HG02870 (cell line): ENCODE measurements around the gene DPYSL3.

Source experiments
- ATAC-seq: cut with Tn5 transposase; IDR thresholded peaks from one replicate; pipeline ENCODE4 v1.9.1; 2021; ENCODE audit warnings: mild to moderate bottlenecking, moderate library complexity; ENCODE audit not compliant: unreplicated experiment

The DPYSL3 gene

DNA sequence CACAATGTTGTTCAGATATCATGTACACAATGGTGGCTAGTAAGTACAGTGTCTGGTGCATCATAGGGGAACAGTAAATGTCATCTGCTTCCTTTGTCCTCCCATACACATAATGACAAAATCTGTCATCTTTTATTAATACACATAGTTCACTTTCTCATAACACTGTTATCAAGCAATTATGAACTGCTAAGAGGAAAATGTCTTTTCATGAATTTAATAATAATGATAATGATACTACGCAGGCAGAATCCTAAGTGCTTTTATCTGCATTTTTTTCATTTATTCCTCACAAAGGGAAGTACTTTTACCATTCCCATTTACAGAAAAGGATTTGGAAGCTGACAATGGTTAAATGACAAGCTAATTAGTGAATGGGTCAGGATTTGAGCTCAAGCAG lies 35.7 kb downstream of the DPYSL3 start:
- ATAC-seq: no peak

DNA sequence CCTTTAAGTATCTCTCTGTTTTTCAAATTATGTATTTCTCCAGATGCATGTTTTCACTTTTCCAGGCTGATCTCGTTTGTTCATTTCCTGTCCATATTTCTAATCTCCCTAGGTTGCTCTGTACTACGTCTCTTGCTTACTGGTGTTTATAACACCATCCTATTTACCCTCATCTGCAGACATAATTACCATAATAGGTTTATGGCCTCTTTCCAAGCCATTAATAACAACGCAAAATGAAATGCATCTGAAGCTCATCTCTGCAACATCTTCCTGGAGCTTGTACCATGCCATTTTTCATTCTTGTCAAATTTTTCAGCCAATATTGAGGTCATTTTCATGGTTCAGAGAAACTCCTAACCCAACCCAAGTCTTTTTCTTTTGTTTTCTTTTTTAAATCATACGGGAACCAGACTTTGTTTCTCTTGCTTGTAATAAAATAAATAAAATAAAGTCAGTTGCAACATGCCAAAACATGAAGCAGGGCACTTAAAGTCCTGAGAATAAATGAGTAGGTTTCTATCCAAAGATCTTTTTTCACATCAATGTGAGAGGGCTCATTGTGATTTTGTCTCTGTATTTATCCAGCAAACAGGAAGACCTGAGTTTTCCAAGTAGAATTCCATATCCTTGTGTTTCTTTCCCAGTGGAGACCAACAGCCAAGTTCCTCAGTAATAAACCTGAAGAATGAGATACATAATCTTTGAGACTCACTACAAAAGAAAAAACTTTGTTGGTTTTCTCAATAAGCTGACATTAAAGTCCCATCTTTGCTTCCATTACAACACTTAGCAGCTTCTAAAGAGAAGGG lies 37.0 kb downstream of the DPYSL3 start:
- ATAC-seq: no peak

DNA sequence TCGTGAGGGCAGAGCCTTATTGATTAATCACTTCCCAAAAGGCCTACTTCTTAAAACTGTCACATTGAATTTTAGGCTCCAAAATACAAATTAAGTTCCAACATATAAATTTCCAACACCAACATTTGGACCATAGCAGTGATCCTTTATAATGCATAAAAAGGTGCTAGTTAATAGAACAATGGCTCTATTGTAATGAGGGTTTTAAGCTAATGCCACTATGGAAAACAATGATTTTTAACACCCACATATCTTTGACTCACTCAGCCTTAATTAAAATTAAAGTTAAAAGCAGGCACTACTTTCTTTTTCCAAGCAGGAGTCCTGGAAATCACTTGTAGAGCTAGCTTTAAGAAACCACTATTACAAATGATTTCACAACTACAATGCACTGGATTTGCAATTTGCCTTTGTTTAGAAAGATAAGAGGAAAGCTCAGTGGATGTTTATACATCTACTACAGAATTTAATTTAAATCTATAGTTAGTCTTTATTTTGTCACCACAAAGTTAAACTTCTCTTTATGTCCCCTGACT lies 41.8 kb downstream of the DPYSL3 start:
- ATAC-seq: no peak

DNA sequence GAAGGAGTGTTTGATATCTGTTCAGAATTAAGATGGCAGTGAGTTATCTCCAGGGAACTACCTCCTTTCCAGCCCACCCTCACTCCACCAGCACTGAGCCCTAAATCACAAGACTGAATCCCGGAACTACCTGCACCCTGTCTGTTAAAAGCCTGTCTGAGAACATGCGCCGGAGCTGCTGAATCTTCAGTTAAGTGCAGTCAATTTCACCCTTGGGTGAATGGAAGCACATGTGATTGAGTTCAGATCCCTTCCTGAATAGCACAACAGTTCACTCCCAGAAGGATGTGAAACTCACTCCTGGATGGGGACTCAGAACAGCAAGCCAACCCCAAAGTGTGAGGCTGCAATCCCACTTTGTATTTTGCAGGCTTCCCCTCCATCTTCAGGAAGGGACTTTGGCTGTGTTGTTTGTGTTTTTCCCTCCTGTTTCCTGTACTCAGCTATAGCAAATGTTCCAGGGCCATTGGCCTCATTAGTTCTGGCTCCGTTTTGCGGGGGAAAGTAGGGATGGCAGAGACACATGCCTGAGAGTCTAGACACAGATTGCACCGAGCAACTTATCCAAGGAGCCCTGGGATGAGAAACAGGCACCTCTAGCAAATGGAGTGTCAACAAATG lies 43.4 kb downstream of the DPYSL3 start:
- no peak for ATAC-seq

DNA sequence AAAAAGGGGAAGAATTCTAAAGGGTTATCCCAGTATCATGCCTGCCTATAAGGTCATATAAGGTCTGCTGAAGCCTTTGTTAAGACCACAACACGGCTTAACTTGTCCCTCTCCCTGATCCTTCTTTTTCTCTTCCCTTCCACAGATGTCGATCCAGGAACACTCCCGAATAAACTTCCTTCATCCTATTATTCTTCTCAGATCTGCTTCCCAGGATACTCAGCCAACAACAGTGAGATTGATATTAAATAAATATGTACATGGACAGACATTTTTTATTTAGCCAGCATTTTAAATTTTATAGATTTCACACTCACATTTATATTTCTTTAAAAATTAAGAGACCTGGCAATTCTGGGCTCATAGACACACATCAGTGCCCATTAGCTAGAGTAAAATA lies 44.1 kb downstream of the DPYSL3 start:
- ATAC-seq: no peak

DNA sequence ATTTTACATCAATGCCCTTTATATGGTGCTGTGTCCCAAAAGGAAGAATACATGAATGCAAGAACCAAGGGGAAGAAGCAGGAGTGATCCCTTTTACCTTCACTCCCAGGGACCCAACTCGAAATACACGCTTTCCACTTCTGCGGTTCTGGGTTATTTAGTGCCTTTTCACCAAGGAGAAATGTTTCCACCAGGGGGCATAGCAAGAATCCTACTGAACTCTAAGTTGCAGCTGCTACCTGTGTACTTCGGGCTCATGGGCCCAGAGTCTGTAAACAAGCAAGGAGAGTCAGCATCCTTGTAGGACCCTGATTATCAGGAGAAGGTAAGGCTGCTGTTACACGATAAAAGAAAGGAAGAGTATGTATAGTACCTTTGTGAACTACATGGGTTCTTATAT lies 45.7 kb downstream of the DPYSL3 start:
- peak; percentile 73 for ATAC-seq

DNA sequence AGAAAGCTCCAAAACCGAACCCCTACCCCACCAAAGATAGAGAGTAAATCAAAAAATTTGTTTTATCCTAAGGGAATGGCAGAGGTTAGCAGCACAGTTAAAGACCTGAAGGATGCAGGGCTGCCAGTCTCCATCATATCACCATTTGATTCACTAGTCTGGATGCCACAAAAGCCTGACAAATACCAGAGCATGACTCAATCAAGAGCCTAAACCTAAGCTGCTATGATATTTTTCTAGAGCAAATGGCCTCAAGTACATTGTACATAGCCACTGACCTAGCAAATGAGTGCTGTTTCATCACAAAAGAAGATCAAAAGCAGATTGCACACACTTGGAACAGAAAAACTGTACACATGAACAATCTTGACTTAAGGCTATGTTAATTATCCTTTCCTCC lies 48.0 kb downstream of the DPYSL3 start:
- no peak for ATAC-seq

DNA sequence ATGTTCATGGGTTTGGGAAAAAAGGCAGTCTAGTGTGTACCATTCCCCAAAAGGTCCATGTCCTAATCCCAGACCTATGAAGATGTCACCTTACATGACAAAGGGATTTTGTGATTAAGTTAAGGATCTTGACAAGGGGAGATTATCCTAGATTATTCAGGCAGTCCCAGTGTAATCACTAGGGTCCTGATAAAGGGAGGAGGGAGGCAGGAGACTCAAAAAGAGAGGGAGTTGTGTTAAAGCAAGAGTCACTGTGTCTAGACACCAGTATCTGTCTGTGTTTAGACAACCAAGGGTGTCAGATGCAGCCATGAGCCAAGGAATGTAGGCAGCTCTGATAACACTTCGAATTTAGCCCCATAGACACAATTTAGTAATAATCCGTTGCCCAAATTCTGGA lies 49.5 kb downstream of the DPYSL3 start:
- no peak for ATAC-seq

DNA sequence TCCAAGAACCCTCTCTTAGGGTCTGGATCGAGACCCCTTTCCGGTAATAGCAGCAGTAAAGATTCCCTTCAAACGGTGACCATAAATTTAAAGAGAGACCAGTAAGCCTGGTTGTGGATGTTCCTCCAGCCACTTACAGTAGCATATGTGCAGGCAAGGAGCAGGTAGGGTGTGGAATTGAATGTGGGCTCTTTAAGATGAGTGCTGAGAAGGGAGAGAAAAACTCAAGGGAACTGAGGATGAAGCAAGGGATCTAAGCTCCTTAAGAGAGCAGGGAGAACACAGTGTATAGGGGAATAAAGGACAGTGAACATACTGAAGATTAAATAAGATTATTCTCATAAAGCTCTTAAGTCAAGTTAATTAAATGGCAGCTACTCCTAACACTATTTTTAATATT lies 51.3 kb downstream of the DPYSL3 start:
- no peak for ATAC-seq

DNA sequence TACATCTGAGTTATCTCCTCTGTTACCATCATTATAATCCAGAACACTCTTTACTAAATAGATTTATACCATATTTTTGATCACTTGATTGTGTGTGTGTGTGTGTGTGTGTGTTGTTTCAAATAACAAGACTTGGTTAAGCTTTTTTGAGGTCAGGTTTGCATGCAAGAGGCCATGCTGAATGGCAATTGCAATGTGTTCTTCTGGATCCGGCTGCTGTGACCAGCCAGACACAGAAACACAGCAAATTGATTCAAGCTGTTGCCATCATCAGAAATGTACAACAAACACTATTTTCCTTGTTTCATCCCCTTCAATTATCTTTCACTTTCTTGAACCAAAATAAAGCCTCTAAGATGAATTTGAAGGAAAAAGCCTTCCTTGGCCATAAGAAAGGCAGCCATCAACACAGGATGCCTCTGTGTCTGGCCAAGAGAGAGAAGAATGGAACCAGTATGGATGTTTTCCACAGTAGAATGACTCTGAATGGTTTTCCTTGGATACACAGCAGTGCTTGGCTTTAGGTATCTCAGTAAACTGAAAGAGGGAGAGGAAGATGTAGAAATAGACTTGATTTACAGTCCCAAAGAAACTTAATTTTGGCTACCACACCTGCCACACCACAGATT lies 53.9 kb downstream of the DPYSL3 start:
- no peak for ATAC-seq

DNA sequence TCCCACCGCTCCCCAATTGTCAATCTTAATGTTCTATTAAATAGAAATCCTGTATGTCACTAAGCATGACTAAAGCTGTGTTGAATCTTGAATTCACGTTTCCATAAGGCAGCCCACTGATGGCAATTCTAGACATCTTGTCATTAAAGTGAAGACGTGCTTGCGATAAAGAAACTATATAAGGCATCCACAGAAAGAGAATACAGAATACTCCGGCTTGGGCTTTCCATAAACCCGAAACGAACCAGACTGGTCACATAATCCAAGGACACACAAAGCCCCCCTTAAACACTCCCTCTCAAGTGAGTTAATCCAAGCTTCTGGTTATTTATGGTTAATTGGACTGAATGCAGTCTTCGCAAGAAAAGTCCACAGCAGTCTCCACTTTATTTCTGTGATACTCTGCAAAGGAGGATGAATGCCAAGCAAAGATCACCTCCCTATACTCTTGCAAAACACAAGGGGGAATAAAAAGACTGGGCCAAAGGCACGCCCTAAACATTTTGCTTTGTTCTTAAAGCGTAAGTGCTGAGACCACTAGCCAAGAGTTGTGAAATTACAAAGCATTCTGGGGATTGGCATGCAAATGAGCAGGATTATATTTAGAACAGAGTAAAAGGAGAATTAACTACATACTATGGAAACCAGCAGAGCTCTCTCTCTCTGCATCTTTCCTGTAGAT lies 54.7 kb downstream of the DPYSL3 start:
- peak; percentile 39 for ATAC-seq

DNA sequence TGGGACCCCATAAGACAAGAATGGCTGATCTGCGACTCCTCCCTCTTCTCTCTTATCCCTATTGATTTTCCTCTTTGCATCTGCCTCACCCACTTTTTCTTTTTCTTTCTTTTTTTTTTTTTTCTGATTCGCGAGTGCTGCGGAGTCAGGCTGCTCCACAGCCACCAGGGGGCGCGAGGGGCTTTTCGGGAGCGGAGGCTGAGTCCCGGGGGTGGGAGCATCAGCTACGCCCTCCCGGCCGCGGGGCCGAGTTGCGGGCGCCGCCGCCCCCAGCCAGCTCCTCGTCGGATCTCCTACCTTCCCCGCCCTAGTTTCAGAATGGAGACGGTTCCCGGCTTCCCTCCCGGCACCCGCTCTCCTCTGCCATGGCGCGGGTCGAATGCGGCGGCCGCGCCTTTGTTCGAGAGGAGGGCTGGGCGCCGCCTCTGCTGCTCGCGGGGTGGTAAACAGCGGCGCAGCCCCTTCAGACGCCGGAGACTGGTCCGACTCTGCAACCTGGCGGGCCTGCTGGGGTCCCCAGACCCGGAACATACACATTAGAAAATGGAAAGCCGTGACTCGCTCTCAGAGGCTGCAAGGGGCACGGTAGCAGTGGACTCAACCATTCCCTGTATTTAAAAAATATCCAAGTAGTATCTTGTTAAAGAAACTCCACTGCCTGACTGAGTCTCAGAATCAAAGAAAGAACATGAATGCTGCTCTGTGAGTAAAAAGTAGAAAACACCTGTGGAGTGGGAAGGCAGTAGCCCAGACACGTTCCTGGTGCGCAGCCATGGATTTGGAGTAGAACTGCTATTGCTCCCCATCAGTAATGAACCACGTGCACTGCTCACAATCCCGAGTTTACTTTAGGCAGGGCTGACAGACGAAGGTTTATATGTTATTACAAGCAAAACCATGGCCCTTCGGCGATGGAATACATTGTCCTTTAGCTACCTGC lies 55.7 kb downstream of the DPYSL3 start:
- ATAC-seq: peak; percentile 75

DNA sequence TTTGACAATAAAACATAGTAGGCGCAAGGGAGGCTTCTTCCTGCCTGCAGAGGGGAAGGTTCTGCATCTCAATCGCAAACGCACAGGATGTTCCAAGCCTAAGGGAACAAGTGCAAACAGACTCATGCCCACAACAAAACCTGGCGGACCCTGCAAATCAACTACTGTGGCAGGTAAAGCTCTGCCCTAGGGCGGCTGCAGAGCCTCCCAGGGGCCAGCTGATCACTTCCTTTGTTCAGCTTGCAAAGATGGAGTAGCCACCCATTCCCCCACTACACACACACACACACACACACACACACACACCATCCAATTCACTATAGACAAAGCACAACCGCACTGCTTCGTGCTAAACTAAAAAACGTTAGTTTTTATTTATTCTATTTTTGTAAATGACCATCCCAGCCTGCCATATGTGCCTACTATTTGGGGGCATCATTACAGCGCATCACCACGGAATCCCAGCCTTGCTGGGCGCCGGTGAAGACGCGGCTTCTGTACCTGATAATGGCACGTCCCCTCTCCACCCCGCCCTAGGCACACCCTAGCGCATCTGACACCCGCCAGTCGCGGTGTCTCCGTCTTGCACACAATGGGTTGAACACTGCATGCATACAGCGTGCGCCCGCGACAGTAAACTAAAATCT lies 57.6 kb downstream of the DPYSL3 start:
- no peak for ATAC-seq

DNA sequence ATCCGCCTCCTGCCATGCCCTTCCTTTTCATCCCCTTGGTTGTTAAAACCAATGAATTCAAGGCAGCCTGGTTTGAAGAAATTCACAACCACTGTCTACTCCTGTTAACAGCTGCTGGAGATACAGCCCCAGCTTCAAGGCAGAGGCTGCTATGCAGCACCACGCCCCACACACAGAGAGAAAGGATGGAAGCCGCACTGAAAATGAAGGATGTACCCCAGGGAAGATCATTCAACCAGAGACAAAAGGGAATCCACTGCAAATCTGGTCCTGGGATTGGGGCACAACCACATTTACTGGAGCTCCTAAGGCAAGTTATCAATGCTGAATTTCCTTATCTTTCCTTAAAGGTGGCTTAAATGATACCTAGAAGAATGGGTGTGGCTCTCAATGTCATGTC lies 58.7 kb downstream of the DPYSL3 start:
- ATAC-seq: no peak

DNA sequence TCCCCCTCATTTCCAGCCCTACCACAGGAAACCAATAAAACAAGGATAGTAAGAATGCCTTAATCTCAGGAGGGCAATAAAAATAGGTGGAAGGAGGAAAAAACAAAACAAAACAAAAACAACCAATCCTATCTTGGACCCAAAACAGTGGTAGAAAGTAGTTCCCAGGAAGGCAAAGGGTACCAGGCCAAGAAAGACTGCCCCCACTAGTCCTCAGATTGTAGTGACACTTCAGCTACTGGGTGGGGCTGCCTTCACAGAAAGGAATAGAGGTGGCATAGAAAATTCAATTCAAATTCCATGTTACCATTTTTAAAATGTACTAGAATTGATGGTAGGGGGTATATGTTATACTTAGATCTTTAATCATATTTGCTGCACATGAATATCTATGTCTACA lies 59.3 kb downstream of the DPYSL3 start:
- no peak for ATAC-seq

DNA sequence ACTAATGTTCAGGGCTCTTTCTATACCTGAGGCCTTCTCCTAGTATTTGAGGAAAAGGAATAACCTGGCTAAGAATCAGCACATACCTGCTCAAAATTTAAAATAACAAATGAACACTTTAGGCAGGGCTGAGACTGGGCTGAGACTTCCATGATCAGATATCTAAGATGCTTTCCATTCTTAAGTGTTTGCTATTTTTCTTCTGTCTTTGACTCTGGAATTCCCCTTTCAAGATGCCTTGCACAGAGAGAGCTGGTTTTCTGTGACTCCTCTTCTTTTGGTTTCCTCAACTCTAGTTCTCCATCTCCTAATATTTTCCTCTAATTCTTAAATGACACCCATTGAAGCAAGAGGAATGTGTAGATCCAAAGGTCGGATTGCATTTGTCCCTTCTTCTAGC lies 61.1 kb downstream of the DPYSL3 start:
- no peak for ATAC-seq

DNA sequence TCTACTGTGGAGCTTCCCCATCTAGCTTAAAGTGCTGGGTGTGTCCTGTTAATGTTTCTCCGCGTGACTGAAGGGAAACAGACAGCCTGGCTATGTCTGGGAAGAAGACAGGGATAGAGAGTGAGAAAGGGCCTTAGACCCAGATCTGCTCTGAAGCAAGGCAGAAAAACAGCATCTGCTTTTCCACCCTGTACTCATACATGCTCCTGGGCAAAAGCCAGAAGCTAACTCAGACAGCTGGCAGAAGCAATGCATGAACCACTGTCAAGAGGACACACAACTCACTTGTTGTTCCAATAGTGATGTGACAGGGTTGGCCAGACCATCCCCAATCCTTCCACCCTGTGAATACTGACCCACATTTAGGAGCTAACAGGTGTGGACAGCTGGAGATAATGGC lies 63.3 kb downstream of the DPYSL3 start:
- ATAC-seq: no peak

DNA sequence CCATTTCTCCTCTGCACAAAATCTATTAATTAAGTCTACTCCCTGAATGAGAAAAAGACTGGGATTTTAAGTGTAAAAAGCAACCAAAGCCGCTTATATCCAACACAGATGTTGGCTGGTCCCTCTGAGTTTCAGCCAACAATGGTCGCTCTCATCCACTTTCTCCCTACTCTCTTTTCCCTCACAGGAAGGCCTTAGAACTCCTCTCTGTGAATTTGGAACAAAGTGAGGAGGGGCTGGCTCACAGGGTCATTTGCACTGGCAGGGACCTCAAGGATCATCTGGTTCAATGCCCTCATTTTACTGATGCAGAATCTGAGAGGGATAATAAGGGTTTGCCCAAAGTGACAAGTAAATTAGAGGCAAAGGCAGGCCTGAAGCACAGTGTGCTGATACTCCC lies 64.0 kb downstream of the DPYSL3 start:
- no peak for ATAC-seq

DNA sequence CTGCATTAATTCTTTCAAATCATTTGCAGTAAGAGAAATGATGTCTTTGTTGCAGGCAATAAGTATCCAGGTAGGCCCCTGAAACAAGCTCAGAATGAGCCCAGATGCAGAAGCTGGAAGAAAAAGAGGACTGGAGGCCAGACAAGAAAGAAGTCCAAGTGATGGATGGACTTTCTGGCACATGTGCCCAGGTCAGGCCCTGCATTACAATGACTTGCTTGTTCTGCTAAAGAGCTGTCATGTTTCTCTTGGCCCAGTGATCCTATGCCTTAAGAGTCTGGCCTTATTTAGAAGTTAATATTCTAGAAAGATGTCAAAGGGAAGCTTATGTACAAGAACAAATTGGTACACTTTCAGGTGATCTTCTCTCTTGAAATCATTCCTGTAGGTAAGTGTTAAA lies 64.8 kb downstream of the DPYSL3 start:
- ATAC-seq: no peak

DNA sequence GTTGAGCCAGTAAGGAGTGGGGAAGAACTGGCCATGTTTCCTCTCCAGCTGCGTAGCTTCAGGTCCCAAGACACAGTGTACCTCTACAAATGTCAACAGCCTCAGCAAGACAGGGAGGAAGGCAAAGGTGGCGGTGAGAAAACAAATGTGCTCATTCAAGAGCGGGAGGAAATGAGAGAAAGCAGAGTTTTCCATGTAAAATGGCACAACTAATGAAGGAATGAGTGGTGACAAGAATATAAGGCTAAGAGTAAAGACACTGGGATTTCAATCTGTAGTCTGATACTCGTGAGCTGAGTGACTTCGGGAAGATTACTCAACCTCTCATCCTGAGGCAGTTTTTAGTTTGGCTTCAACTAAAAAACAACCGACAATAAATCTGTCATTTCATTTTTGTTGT lies 67.6 kb downstream of the DPYSL3 start:
- ATAC-seq: no peak
